ENCODE measurements around the gene C9orf85.
"Not testable (repeated sequence)": the region's sequence is repeated elsewhere in the genome, so short reads cannot be mapped to it uniquely, and the experiment has no call there.

The C9orf85 gene

DNA sequence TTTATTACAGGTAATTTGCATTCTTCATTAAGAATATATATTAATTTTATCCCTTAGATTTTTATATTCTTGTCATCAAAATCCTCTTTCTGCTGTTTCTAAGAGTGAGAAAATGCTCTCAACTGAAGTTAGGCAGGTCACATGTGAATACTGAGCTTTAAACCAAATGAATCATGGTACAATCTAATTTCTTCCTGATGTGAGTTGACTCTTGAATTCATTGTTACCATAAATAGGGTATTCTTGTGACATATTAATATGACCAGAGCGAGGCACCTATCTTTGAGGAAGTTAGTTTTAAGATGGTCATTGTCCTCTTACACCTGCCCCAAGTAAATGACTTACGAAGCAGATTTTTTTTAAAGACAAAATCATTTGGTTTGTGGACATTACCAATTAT is 17.4 kb downstream of the C9orf85 start:
- Histone ChIP-seq H3K4me3 (ENCODE audit: low read length) (no peak overlapping the region), H3K9ac (ENCODE audit: low read depth, low read length) (peak overlapping the region; percentile 5), H3K9me3 (replicated peaks; ENCODE audit: low read length) (no peaks in the 10 kb centered on the region), H3K4me2 (ENCODE audit: low read length) (peak overlapping the region; percentile 5), H3K36me3 (ENCODE audit: insufficient read depth, low read length) (peaks cover 3% of the 10 kb centered on the region), H3K27me3 (ENCODE audit: control insufficient read depth, insufficient read depth, low read length) (no peaks in the 10 kb centered on the region), H3K4me1 (ENCODE audit: control insufficient read depth, insufficient read depth, low read length) (peaks cover 27% of the 10 kb centered on the region)

DNA sequence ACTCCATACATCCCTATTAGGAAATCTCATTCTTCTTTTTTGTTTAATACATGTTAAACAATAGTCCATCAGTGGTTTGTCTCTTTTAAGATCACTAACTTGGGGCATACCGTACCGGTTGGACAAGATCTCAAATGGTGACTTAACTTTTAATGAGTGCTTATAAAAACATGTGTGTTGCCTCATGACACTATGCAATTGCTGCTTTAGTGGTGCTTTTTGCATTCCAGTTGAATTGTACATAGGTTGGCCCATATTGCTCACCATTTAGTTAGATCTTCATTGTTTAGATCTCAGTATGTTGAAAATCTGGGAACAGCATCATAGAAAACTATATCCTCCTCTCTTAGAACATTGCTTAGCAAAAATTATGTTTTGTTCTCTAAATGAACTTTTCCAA is 17.8 kb downstream of the C9orf85 start:
- H3K4me3 ChIP-seq (ENCODE audit: low read length) = no peak overlapping the region
- peaks cover 27% of the 10 kb centered on the region for H3K4me1 ChIP-seq (ENCODE audit: control insufficient read depth, insufficient read depth, low read length)

DNA sequence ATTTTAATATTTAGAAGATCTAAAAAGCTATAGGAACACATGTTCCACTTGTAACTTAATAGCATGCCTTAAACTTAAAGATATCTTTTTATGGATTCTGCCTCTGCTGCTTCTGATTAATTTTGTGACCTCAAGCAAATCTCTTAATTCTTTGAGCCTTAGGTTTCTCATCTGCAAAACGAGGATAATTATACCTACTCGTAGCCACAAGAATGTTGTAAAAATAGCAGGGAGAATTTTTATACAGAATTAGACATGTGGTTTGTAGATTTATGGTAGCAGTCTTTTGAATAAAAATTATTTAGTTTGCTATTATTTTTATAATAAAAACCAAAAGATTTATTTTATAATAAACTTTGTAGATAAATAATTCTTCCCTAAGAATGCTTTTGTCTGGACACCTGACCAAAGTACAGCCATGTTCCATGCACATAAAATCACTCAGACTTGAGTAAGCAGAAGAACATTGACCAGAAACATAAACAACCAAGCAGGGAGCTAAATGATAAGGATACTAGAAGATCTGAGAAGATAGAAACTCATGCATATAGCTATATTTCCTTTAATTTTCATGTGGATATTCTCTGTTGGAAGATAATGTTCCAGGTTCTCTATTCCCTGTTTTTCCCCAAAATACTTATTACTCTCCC is 18.5 kb downstream of the C9orf85 start:
- H3K4me1 ChIP-seq (ENCODE audit: control insufficient read depth, insufficient read depth, low read length) = peaks cover 27% of the 10 kb centered on the region
- H3K27me3 ChIP-seq (ENCODE audit: control insufficient read depth, insufficient read depth, low read length) = no peaks in the 10 kb centered on the region
- no peaks in the 10 kb centered on the region for H3K9me3 ChIP-seq (replicated peaks; ENCODE audit: low read length)
- H3K4me2 ChIP-seq (ENCODE audit: low read length) = peak overlapping the region; percentile 6
- H3K9ac ChIP-seq (ENCODE audit: low read depth, low read length) = peak overlapping the region; percentile 33
- peaks cover 3% of the 10 kb centered on the region for H3K36me3 ChIP-seq (ENCODE audit: insufficient read depth, low read length)
- H3K4me3 ChIP-seq (ENCODE audit: low read length) = no peak overlapping the region

More for the DNA sequence above, 17.8 kb downstream of the C9orf85 start:
- no peaks in the 10 kb centered on the region for H3K9me3 ChIP-seq (replicated peaks; ENCODE audit: low read length)
- H3K36me3 ChIP-seq (ENCODE audit: insufficient read depth, low read length) = peaks cover 3% of the 10 kb centered on the region
- H3K4me2 ChIP-seq (ENCODE audit: low read length) = peak overlapping the region; percentile 6
- H3K27me3 ChIP-seq (ENCODE audit: control insufficient read depth, insufficient read depth, low read length) = no peaks in the 10 kb centered on the region
- peak overlapping the region; percentile 33 for H3K9ac ChIP-seq (ENCODE audit: low read depth, low read length)

DNA sequence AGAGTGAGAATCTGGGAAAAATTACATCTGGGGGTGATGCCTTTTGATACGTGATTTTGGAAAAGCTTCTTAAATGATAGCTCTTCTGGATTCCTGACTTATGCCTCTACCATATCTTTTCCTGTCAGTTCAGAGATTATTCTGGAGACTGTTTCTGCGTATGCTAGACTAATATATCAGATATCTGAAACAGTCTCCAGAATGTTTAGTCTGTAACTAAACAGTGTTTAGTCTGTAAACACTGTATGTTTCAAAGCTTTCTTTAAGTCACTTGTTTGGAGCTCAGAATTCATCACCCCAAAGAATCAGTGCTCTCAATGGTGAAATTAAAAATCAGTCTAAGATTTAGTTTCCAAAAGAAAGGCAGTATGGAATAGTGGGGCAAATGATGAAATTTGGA is 19.7 kb downstream of the C9orf85 start:
- Histone ChIP-seq H3K4me2 (ENCODE audit: low read length) (no peak overlapping the region), H3K27me3 (ENCODE audit: control insufficient read depth, insufficient read depth, low read length) (no peaks in the 10 kb centered on the region), H3K36me3 (ENCODE audit: insufficient read depth, low read length) (peaks cover 3% of the 10 kb centered on the region), H3K4me3 (ENCODE audit: low read length) (no peak overlapping the region), H3K4me1 (ENCODE audit: control insufficient read depth, insufficient read depth, low read length) (peaks cover 28% of the 10 kb centered on the region), H3K9me3 (replicated peaks; ENCODE audit: low read length) (no peaks in the 10 kb centered on the region), H3K9ac (ENCODE audit: low read depth, low read length) (no peak overlapping the region)

DNA sequence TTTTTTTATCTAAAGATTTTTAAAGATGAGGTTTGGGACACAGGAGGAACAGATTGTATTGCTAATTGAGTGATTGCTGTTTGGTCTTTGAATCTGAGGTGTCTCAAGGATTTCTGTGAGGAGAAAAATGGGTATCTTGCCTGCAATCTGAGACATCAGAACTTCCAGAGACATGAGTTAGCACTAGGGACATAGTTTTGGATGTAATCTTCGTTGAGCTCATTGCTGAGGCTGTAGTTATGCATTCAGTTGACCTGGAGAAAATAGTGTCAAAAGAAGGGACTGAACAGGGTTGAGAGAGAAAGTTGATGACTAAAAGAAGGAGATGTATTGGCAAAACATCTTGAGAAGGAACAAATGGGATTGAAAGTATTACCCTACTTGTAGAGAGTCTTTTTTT is 24.6 kb downstream of the C9orf85 start:
- Histone ChIP-seq H3K4me2 (ENCODE audit: low read length) (no peak overlapping the region), H3K36me3 (ENCODE audit: insufficient read depth, low read length) (peaks cover 3% of the 10 kb centered on the region), H3K4me3 (ENCODE audit: low read length) (no peak overlapping the region), H3K9me3 (replicated peaks; ENCODE audit: low read length) (no peaks in the 10 kb centered on the region), H3K27me3 (ENCODE audit: control insufficient read depth, insufficient read depth, low read length) (no peaks in the 10 kb centered on the region), H3K9ac (ENCODE audit: low read depth, low read length) (no peak overlapping the region), H3K4me1 (ENCODE audit: control insufficient read depth, insufficient read depth, low read length) (peaks cover 25% of the 10 kb centered on the region)

DNA sequence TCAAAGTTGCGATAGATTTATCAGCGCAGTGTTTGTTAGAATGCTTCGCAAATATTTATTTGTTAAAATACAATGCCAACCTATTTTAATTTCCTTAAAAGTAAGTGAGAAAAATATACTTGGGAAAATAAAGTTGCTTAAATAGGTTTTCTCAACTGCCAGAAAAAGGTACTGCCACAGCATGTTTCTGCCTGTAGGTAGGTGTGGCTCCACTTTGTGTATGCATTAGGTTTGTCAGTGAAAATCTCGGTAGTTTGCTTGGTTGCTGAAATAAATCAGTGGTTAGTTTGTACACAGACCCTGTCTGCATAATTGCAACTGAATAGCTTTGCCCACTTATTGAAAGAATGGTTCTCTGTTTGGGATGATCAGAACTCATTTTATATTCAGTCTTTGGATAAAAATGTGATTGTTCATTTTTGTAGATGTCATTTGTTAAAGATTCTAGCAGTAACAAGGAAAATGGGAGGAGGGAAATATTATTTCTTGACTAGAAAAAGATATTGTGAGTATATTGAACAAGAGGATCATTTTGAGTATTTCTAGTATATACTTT is 25.7 kb downstream of the C9orf85 start:
- no peaks in the 10 kb centered on the region for H3K9me3 ChIP-seq (replicated peaks; ENCODE audit: low read length)
- H3K4me3 ChIP-seq (ENCODE audit: low read length) = no peak overlapping the region
- peak overlapping the region; percentile 17 for H3K4me2 ChIP-seq (ENCODE audit: low read length)
- peaks cover under 1% of the 10 kb centered on the region for H3K36me3 ChIP-seq (ENCODE audit: insufficient read depth, low read length)
- H3K27me3 ChIP-seq (ENCODE audit: control insufficient read depth, insufficient read depth, low read length) = no peaks in the 10 kb centered on the region
- peaks cover 36% of the 10 kb centered on the region for H3K4me1 ChIP-seq (ENCODE audit: control insufficient read depth, insufficient read depth, low read length)
- peak overlapping the region; percentile 72 for H3K9ac ChIP-seq (ENCODE audit: low read depth, low read length)

DNA sequence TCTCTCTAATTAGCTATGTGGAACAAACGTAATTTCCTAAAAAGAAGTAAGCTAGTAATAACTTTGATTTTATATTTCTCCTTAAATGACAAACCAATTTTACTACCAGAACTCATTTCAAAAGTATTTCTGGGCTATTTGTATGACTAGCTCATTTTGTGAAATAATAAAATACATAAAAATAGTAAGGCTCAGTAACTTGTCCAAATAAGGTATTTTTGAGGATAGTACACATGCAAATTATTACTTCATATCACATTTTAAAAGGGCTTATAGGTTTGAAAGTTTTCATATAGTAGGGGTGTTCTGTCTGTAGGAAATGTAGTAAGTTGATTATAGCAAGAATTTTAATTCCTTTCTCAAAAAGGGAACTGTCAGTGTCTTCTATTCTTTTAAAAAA is 26.5 kb downstream of the C9orf85 start:
- Histone ChIP-seq H3K4me1 (ENCODE audit: control insufficient read depth, insufficient read depth, low read length) (peaks cover 38% of the 10 kb centered on the region), H3K27me3 (ENCODE audit: control insufficient read depth, insufficient read depth, low read length) (no peaks in the 10 kb centered on the region), H3K36me3 (ENCODE audit: insufficient read depth, low read length) (no peaks in the 10 kb centered on the region), H3K9ac (ENCODE audit: low read depth, low read length) (peak overlapping the region; percentile 72), H3K4me2 (ENCODE audit: low read length) (no peak overlapping the region), H3K9me3 (replicated peaks; ENCODE audit: low read length) (no peaks in the 10 kb centered on the region), H3K4me3 (ENCODE audit: low read length) (no peak overlapping the region)

DNA sequence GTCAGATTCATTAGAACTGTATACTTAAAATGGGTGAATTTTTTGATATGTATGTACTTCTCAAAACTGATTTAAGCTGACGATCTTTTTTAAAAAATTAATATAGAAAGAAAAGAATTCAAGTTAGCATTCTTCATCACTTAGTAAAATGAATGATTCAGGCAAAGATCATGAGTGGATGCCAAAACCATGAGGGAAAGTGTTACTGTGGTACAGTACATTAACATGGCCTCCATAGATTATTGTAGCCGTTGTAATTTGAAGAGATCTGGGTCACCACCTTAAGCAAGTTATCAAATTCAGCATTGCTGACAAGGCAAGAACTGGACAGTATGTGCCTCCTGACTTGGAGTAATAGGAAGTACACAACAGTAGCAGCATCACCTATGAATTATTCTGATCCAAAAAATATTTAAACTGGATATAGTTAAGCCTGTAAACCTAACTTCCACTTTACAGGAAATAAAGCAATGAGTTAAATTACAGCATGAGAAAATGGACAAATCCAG is 29.7 kb downstream of the C9orf85 start:
- H3K4me3 ChIP-seq (ENCODE audit: low read length) = no peak overlapping the region
- H3K36me3 ChIP-seq (ENCODE audit: insufficient read depth, low read length) = no peaks in the 10 kb centered on the region
- no peak overlapping the region for H3K4me2 ChIP-seq (ENCODE audit: low read length)
- no peaks in the 10 kb centered on the region for H3K9me3 ChIP-seq (replicated peaks; ENCODE audit: low read length)
- peaks cover 48% of the 10 kb centered on the region for H3K4me1 ChIP-seq (ENCODE audit: control insufficient read depth, insufficient read depth, low read length)
- no peaks in the 10 kb centered on the region for H3K27me3 ChIP-seq (ENCODE audit: control insufficient read depth, insufficient read depth, low read length)
- no peak overlapping the region for H3K9ac ChIP-seq (ENCODE audit: low read depth, low read length)

DNA sequence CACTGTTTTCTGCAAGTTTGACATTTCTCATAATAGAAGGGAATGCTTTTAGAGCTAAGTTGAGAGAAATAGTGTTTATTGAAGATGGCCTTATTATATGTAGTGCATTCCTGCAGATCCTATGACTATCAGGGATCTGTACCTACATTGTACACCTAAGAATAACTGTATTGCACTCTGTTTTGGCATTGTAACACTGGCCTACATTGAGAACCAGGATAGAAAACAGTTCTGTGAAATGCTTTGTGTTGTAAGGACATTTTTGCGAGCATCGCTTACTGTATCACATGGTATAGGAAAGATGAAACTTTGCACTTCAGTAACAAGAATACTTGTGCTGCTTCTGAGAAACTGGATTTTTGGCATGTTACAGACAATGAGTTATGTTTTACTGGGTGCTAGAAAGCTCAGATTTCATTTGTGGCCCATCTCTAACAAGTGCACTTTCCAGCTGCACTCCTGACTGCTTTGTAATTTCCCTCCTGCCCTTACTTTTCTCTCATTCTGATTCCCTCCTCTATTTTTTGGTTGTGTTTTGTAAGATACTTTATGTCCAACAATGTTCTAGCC is 30.6 kb downstream of the C9orf85 start:
- H3K9ac ChIP-seq (ENCODE audit: low read depth, low read length) = no peak overlapping the region
- H3K36me3 ChIP-seq (ENCODE audit: insufficient read depth, low read length) = no peaks in the 10 kb centered on the region
- H3K4me3 ChIP-seq (ENCODE audit: low read length) = no peak overlapping the region
- no peak overlapping the region for H3K4me2 ChIP-seq (ENCODE audit: low read length)
- H3K4me1 ChIP-seq (ENCODE audit: control insufficient read depth, insufficient read depth, low read length) = peaks cover 41% of the 10 kb centered on the region
- H3K27me3 ChIP-seq (ENCODE audit: control insufficient read depth, insufficient read depth, low read length) = no peaks in the 10 kb centered on the region
- H3K9me3 ChIP-seq (replicated peaks; ENCODE audit: low read length) = no peaks in the 10 kb centered on the region

DNA sequence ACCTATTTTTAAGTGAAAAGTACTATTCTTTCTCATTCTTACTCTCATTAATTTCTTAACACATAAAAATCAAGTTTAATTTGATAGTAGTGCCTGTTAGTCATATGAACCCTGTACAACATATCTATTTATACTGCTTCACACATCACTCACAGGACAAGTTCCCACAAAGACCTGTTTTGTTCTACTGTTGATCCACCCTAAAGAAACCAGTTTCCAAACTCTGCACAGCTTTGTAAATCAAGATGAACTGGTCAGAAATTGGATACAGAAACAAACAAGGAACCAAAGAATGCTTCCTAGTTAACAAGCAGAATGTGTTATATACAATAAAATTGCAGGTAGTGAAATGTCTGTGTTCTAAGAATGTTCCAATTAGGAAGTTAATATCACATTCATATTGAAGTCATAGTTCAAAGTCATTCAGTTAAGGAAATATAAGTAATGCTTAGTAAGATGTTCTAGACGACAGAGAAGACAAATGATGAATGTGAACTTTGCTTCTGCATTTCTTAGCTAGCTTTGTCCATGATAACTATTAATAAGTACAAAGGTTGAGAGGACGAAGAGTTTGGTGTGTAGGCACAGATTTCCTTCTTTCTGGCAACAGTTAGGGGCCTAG is 33.4 kb downstream of the C9orf85 start:
- Histone ChIP-seq H3K27me3 (ENCODE audit: control insufficient read depth, insufficient read depth, low read length) (no peaks in the 10 kb centered on the region), H3K36me3 (ENCODE audit: insufficient read depth, low read length) (peaks cover 9% of the 10 kb centered on the region), H3K4me1 (ENCODE audit: control insufficient read depth, insufficient read depth, low read length) (peaks cover 28% of the 10 kb centered on the region), H3K9me3 (replicated peaks; ENCODE audit: low read length) (no peaks in the 10 kb centered on the region), H3K4me3 (ENCODE audit: low read length) (no peak overlapping the region), H3K9ac (ENCODE audit: low read depth, low read length) (no peak overlapping the region), H3K4me2 (ENCODE audit: low read length) (no peak overlapping the region)

DNA sequence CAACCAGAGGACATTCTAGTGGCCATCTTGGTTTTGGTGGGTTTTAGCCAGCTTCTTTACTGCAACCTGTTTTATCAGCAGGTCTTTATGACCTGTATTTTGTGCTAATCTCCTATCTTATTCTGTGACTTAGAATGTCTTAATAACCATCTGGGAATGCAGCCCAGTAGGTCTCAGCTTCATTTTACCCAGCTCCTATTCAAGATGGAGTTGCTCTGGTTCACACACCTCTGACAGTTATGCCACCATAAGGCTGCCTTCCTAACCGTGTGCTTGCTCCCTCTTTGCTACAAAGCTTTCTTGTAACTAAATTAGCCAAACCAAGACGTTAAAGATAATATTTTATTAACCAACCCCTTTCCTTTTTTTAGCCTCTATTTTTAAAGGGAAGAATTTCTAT is 43.2 kb downstream of the C9orf85 start:
- H3K9me3 ChIP-seq (replicated peaks; ENCODE audit: low read length); H3K27me3 ChIP-seq (ENCODE audit: control insufficient read depth, insufficient read depth, low read length); H3K4me1 ChIP-seq (ENCODE audit: control insufficient read depth, insufficient read depth, low read length); H3K4me2 ChIP-seq (ENCODE audit: low read length); H3K9ac ChIP-seq (ENCODE audit: low read depth, low read length); H3K4me3 ChIP-seq (ENCODE audit: low read length): not testable (repeated sequence)
- H3K36me3 ChIP-seq (ENCODE audit: insufficient read depth, low read length) = peaks cover 11% of the 10 kb centered on the region
